ENCODE results near the gene COL25A1. TPM values are rescaled to one million over a fixed set of nuclear protein-coding genes. Genes with fewer than 3 reads are reported as not detected.

COL25A1 gene
- total RNA-seq, 2 donors from 2014 or later, result 0.05 to 0.14 TPM

- DNase-seq (no peak), ATAC-seq (replicated peaks in 1 of 2) (no peak)
- Mint-ChIP-seq H3K27ac (no peak overlapping the region), H3K4me1 (ENCODE audit: low read depth) (no peaks in the 10 kb centered on the region), H3K27me3 (ENCODE audit: low read depth) (no peaks in the 10 kb centered on the region), H3K4me3 (no peak overlapping the region), H3K36me3 (ENCODE audit: insufficient read depth in 2 of 2) (no peaks in the 10 kb centered on the region), H3K9me3 (peaks cover 0 to 3% of the 10 kb centered on the region in 2 donors)
Observed at GRCh38 chr4:109231331-109231730, 71.1 kb downstream of the COL25A1 start.

- ATAC-seq (replicated peaks in 1 of 2), result no peak
- no peaks in the 10 kb centered on the region for H3K4me1 Mint-ChIP-seq (ENCODE audit: low read depth)
- H3K4me3 Mint-ChIP-seq, result no peak overlapping the region
Observed at GRCh38 chr4:109229028-109229427, 73.4 kb downstream of the COL25A1 start.

GRCh38 chr4:109218288-109218687 lies 84.2 kb downstream of the COL25A1 start:
- Mint-ChIP-seq H3K4me3 (no peak overlapping the region), H3K27me3 (ENCODE audit: low read depth) (peaks cover 5% of the 10 kb centered on the region), H3K9me3 (no peaks in the 10 kb centered on the region), H3K36me3 (ENCODE audit: insufficient read depth in 2 of 2) (no peaks in the 10 kb centered on the region), H3K27ac (no peak overlapping the region), H3K4me1 (ENCODE audit: low read depth) (no peaks in the 10 kb centered on the region)
- DNase-seq (no peak), ATAC-seq (replicated peaks in 1 of 2) (no peak)

More at GRCh38 chr4:109229028-109229427, 73.4 kb downstream of the COL25A1 start:
- H3K9me3 Mint-ChIP-seq, result no peaks in the 10 kb centered on the region
- DNase-seq, result no peak
- H3K27me3 Mint-ChIP-seq (ENCODE audit: low read depth), result no peaks in the 10 kb centered on the region
- no peak overlapping the region for H3K27ac Mint-ChIP-seq
- H3K36me3 Mint-ChIP-seq (ENCODE audit: insufficient read depth in 2 of 2), result no peaks in the 10 kb centered on the region

- Mint-ChIP-seq H3K27ac (no peak overlapping the region), H3K4me1 (ENCODE audit: low read depth) (no peaks in the 10 kb centered on the region), H3K27me3 (ENCODE audit: low read depth) (peaks cover 5% of the 10 kb centered on the region), H3K4me3 (no peak overlapping the region), H3K36me3 (ENCODE audit: insufficient read depth in 2 of 2) (no peaks in the 10 kb centered on the region), H3K9me3 (no peaks in the 10 kb centered on the region)
- DNase-seq (no peak), ATAC-seq (replicated peaks in 1 of 2) (no peak)
Observed at GRCh38 chr4:109216085-109216696, 86.3 kb downstream of the COL25A1 start.

- Mint-ChIP-seq H3K4me1 (ENCODE audit: low read depth) (no peaks in the 10 kb centered on the region), H3K9me3 (no peaks in the 10 kb centered on the region), H3K27ac (no peak overlapping the region), H3K4me3 (no peak overlapping the region), H3K27me3 (ENCODE audit: low read depth) (peaks cover 5% of the 10 kb centered on the region), H3K36me3 (ENCODE audit: insufficient read depth in 2 of 2) (no peaks in the 10 kb centered on the region)
- ATAC-seq (replicated peaks in 1 of 2), result no peak
- DNase-seq, result no peak
Observed at GRCh38 chr4:109215506-109215905, 87.0 kb downstream of the COL25A1 start.

- H3K27me3 Mint-ChIP-seq (ENCODE audit: low read depth), result no peaks in the 10 kb centered on the region
- H3K4me3 Mint-ChIP-seq, result no peak overlapping the region
- no peaks in the 10 kb centered on the region for H3K36me3 Mint-ChIP-seq (ENCODE audit: insufficient read depth in 2 of 2)
- H3K4me1 Mint-ChIP-seq (ENCODE audit: low read depth), result no peaks in the 10 kb centered on the region
- DNase-seq (no peak), ATAC-seq (replicated peaks in 1 of 2) (no peak)
- no peaks in the 10 kb centered on the region for H3K9me3 Mint-ChIP-seq
- no peak overlapping the region for H3K27ac Mint-ChIP-seq
Observed at GRCh38 chr4:109214622-109215301, 87.7 kb downstream of the COL25A1 start.

GRCh38 chr4:109213056-109213455 lies 89.4 kb downstream of the COL25A1 start:
- H3K36me3 Mint-ChIP-seq (ENCODE audit: insufficient read depth in 2 of 2), result no peaks in the 10 kb centered on the region
- ATAC-seq (replicated peaks in 1 of 2), result no peak
- H3K4me3 Mint-ChIP-seq, result no peak overlapping the region
- H3K27ac Mint-ChIP-seq, result no peak overlapping the region
- H3K27me3 Mint-ChIP-seq (ENCODE audit: low read depth), result no peaks in the 10 kb centered on the region
- no peaks in the 10 kb centered on the region for H3K9me3 Mint-ChIP-seq
- no peak for DNase-seq
- H3K4me1 Mint-ChIP-seq (ENCODE audit: low read depth), result no peaks in the 10 kb centered on the region

- Mint-ChIP-seq H3K4me1 (ENCODE audit: low read depth) (no peaks in the 10 kb centered on the region), H3K27ac (no peak overlapping the region), H3K27me3 (ENCODE audit: low read depth) (no peaks in the 10 kb centered on the region), H3K4me3 (no peak overlapping the region), H3K36me3 (ENCODE audit: insufficient read depth in 2 of 2) (no peaks in the 10 kb centered on the region), H3K9me3 (no peaks in the 10 kb centered on the region)
- ATAC-seq (replicated peaks in 1 of 2) (no peak), DNase-seq (no peak)
Observed at GRCh38 chr4:109211671-109212070, 90.8 kb downstream of the COL25A1 start.

GRCh38 chr4:109209647-109210046 lies 92.8 kb downstream of the COL25A1 start:
- Mint-ChIP-seq H3K4me3 (no peak overlapping the region), H3K27ac (no peak overlapping the region), H3K4me1 (ENCODE audit: low read depth) (no peaks in the 10 kb centered on the region), H3K9me3 (no peaks in the 10 kb centered on the region), H3K36me3 (ENCODE audit: insufficient read depth in 2 of 2) (no peaks in the 10 kb centered on the region), H3K27me3 (ENCODE audit: low read depth) (peaks cover 7% of the 10 kb centered on the region)
- no peak for DNase-seq
- ATAC-seq (replicated peaks in 1 of 2), result no peak

- DNase-seq (no peak), ATAC-seq (replicated peaks in 1 of 2) (no peak)
- Mint-ChIP-seq H3K4me1 (ENCODE audit: low read depth) (no peaks in the 10 kb centered on the region), H3K36me3 (ENCODE audit: insufficient read depth in 2 of 2) (no peaks in the 10 kb centered on the region), H3K9me3 (no peaks in the 10 kb centered on the region), H3K27me3 (ENCODE audit: low read depth) (peaks cover 7% of the 10 kb centered on the region), H3K27ac (no peak overlapping the region), H3K4me3 (no peak overlapping the region)
Observed at GRCh38 chr4:109207898-109208297, 94.6 kb downstream of the COL25A1 start.

GRCh38 chr4:109207061-109207460 lies 95.4 kb downstream of the COL25A1 start:
- Mint-ChIP-seq H3K36me3 (ENCODE audit: insufficient read depth in 2 of 2) (no peaks in the 10 kb centered on the region), H3K27ac (no peak overlapping the region), H3K4me1 (ENCODE audit: low read depth) (no peaks in the 10 kb centered on the region), H3K27me3 (ENCODE audit: low read depth) (peaks cover 7% of the 10 kb centered on the region), H3K4me3 (no peak overlapping the region), H3K9me3 (no peaks in the 10 kb centered on the region)
- DNase-seq (no peak), ATAC-seq (replicated peaks in 1 of 2) (no peak)

- H3K4me3 Mint-ChIP-seq, result no peak overlapping the region
- no peaks in the 10 kb centered on the region for H3K4me1 Mint-ChIP-seq (ENCODE audit: low read depth)
- H3K36me3 Mint-ChIP-seq (ENCODE audit: insufficient read depth in 2 of 2), result no peaks in the 10 kb centered on the region
- no peak for ATAC-seq (replicated peaks in 1 of 2)
- DNase-seq, result no peak
- H3K9me3 Mint-ChIP-seq, result no peaks in the 10 kb centered on the region
- H3K27me3 Mint-ChIP-seq (ENCODE audit: low read depth), result peaks cover 7% of the 10 kb centered on the region
- H3K27ac Mint-ChIP-seq, result no peak overlapping the region
Observed at GRCh38 chr4:109206620-109207019, 95.8 kb downstream of the COL25A1 start.

GRCh38 chr4:109205186-109205585 lies 97.3 kb downstream of the COL25A1 start:
- H3K4me3 Mint-ChIP-seq, result no peak overlapping the region
- no peaks in the 10 kb centered on the region for H3K36me3 Mint-ChIP-seq (ENCODE audit: insufficient read depth in 2 of 2)
- DNase-seq, result no peak
- peaks cover 7% of the 10 kb centered on the region for H3K27me3 Mint-ChIP-seq (ENCODE audit: low read depth)
- no peak overlapping the region for H3K27ac Mint-ChIP-seq
- no peaks in the 10 kb centered on the region for H3K9me3 Mint-ChIP-seq
- no peak for ATAC-seq (replicated peaks in 1 of 2)
- H3K4me1 Mint-ChIP-seq (ENCODE audit: low read depth), result no peaks in the 10 kb centered on the region

GRCh38 chr4:109199585-109199984 lies 102.9 kb downstream of the COL25A1 start:
- no peak for ATAC-seq (replicated peaks in 1 of 2)
- Mint-ChIP-seq H3K36me3 (ENCODE audit: insufficient read depth in 2 of 2) (no peaks in the 10 kb centered on the region), H3K27ac (no peak overlapping the region)

More at GRCh38 chr4:109199585-109199984, 102.9 kb downstream of the COL25A1 start:
- Mint-ChIP-seq H3K4me1 (ENCODE audit: low read depth) (no peaks in the 10 kb centered on the region), H3K27me3 (ENCODE audit: low read depth) (no peaks in the 10 kb centered on the region), H3K9me3 (no peaks in the 10 kb centered on the region), H3K4me3 (no peak overlapping the region)
- DNase-seq, result no peak
